ENCODE data around the gene RAD51B. TPM values are rescaled to one million over a fixed set of nuclear protein-coding genes. Genes with fewer than 3 reads are reported as not detected.
"Not testable (repeated sequence)": the region's sequence is repeated elsewhere in the genome, so short reads cannot be mapped to it uniquely, and the experiment has no call there.

The RAD51B gene
- total and polyA plus RNA-seq, 2 donors (not counting 1 experiment from before 2014, with no cell fraction given), result 4.6 to 16.3 TPM

DNA sequence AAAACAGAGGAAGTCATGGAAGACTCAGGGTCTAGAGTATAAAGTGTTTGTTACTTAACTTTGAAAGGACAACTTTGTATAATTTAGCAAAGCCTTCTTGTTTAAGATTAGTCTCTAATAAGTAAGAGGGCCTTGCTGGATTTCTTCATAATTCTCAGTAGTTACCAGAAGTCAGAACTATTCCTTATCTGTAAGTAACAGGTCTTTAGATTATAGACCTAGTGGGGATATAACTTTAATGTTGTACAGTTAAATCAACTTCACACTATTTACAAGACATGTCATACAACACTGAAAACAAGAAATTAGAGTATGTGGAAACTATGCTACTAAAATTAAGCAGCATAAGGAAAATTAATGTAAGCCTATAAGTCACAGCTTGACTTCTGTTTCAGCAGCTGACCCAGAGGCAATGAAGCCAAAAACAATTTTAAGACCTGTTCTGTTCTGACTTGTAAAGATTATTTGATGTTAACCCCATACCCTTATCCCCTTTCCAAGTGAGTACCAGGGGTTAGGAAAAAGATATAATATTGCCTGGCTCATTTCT lies 398.3 kb downstream of the RAD51B start:
- H3K27ac ChIP-seq (ENCODE audit: insufficient read depth, low read length), result no peak overlapping the region
- no peak for TF ChIP-seq EZH2 (IDR thresholded peaks at IDR 0.05; ENCODE audit: low read length, missing control alignments)
- TF ChIP-seq, protein P1, sequence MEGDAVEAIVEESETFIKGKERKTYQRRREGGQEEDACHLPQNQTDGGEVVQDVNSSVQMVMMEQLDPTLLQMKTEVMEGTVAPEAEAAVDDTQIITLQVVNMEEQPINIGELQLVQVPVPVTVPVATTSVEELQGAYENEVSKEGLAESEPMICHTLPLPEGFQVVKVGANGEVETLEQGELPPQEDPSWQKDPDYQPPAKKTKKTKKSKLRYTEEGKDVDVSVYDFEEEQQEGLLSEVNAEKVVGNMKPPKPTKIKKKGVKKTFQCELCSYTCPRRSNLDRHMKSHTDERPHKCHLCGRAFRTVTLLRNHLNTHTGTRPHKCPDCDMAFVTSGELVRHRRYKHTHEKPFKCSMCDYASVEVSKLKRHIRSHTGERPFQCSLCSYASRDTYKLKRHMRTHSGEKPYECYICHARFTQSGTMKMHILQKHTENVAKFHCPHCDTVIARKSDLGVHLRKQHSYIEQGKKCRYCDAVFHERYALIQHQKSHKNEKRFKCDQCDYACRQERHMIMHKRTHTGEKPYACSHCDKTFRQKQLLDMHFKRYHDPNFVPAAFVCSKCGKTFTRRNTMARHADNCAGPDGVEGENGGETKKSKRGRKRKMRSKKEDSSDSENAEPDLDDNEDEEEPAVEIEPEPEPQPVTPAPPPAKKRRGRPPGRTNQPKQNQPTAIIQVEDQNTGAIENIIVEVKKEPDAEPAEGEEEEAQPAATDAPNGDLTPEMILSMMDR (conservative IDR thresholded peaks at IDR 0.05 in 1 of 2, IDR thresholded peaks at IDR 0.05 in 1 of 2; ENCODE audit: low read depth in 1 of 2, low read length in 2 of 2), result no peak
- H2AFZ ChIP-seq (ENCODE audit: low read length), result no peak overlapping the region
- no peaks in the 10 kb centered on the region for H3K36me3 ChIP-seq (ENCODE audit: control insufficient read depth, insufficient read depth, low read length)
- H3K4me2 ChIP-seq (ENCODE audit: extremely low read depth, insufficient read depth, low read length), result no peak overlapping the region
- H3K9ac ChIP-seq (ENCODE audit: insufficient read depth, low read length), result no peak overlapping the region
- H3K4me3 ChIP-seq (replicated peaks in 1 of 4; ENCODE audit: control extremely low read depth in 1 of 4, insufficient read depth in 1 of 4, low read depth in 3 of 4, low read length in 4 of 4), result no peak overlapping the region
- no peaks in the 10 kb centered on the region for H3K4me1 ChIP-seq (ENCODE audit: control insufficient read depth, extremely low read depth, insufficient read depth, low read length)
- H3K9me3 ChIP-seq (ENCODE audit: control insufficient read depth, insufficient read depth, low read depth, low read length), result no peaks in the 10 kb centered on the region
- no peaks in the 10 kb centered on the region for H3K27me3 ChIP-seq (ENCODE audit: control insufficient read depth, insufficient read depth, low read length)
- H3K79me2 ChIP-seq (ENCODE audit: control insufficient read depth, insufficient read depth, low read length), result no peaks in the 10 kb centered on the region
- no peak for DNase-seq (ENCODE audit: low read depth in 2 of 2)
- no peaks in the 10 kb centered on the region for H4K20me1 ChIP-seq (ENCODE audit: control insufficient read depth, extremely low read depth, insufficient read depth, low read length)

DNA sequence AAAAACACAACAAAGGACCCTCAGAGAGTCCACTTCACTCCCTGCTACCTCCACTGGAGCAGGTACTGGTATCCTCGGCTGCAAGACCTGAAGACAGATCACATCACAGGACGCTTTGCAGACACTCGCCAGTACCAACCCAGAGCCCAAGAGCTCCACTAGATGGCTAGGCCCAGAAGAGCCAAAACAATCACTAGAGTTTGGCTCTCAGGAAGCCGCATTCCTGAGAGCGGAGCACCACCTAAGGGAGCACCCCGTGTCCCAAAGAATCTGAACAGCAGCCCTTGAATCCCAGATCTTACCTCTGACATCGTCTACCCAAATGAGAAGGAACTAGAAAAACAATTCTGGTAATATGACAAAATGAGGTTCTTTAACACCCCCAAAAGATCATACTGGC lies 399.8 kb downstream of the RAD51B start:
- Histone ChIP-seq H3K4me2 (ENCODE audit: extremely low read depth, insufficient read depth, low read length) (no peak overlapping the region), H3K4me3 (replicated peaks in 1 of 4; ENCODE audit: control extremely low read depth in 1 of 4, insufficient read depth in 1 of 4, low read depth in 3 of 4, low read length in 4 of 4) (no peak overlapping the region), H3K9me3 (ENCODE audit: control insufficient read depth, insufficient read depth, low read depth, low read length) (no peaks in the 10 kb centered on the region), H3K36me3 (ENCODE audit: control insufficient read depth, insufficient read depth, low read length) (no peaks in the 10 kb centered on the region), H3K4me1 (ENCODE audit: control insufficient read depth, extremely low read depth, insufficient read depth, low read length) (no peaks in the 10 kb centered on the region), H3K27ac (ENCODE audit: insufficient read depth, low read length) (no peak overlapping the region), H2AFZ (ENCODE audit: low read length) (no peak overlapping the region), H3K27me3 (ENCODE audit: control insufficient read depth, insufficient read depth, low read length) (no peaks in the 10 kb centered on the region), H4K20me1 (ENCODE audit: control insufficient read depth, extremely low read depth, insufficient read depth, low read length) (no peaks in the 10 kb centered on the region), H3K79me2 (ENCODE audit: control insufficient read depth, insufficient read depth, low read length) (no peaks in the 10 kb centered on the region), H3K9ac (ENCODE audit: insufficient read depth, low read length) (no peak overlapping the region)
- TF ChIP-seq, protein P1 (conservative IDR thresholded peaks at IDR 0.05 in 1 of 2, IDR thresholded peaks at IDR 0.05 in 1 of 2; ENCODE audit: low read depth in 1 of 2, low read length in 2 of 2), result no peak
- no peak for DNase-seq (ENCODE audit: low read depth in 2 of 2)

DNA sequence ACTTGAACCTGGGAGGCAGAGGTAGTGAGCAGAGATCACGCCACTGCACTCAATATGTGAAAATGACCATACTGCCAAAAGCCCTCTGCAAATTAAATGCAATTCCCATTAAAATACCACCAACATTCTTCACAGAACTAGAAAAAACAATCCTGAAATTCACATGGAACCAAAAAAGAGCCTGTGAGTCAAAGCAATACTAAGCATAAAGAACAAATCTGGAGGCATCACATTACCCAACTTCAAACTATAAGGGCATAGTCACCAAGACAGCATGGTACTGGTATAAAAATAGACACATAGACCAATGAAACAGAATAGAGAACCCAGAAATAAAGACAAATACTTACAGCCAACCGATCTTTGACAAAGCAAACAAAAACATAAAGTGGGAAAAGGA lies 401.5 kb downstream of the RAD51B start:
- H3K27ac ChIP-seq (ENCODE audit: insufficient read depth, low read length); H2AFZ ChIP-seq (ENCODE audit: low read length); H4K20me1 ChIP-seq (ENCODE audit: control insufficient read depth, extremely low read depth, insufficient read depth, low read length); H3K4me3 ChIP-seq (replicated peaks in 1 of 4; ENCODE audit: control extremely low read depth in 1 of 4, insufficient read depth in 1 of 4, low read depth in 3 of 4, low read length in 4 of 4); H3K79me2 ChIP-seq (ENCODE audit: control insufficient read depth, insufficient read depth, low read length); H3K4me2 ChIP-seq (ENCODE audit: extremely low read depth, insufficient read depth, low read length); H3K9me3 ChIP-seq (ENCODE audit: control insufficient read depth, insufficient read depth, low read depth, low read length); DNase-seq (ENCODE audit: low read depth in 2 of 2); H3K36me3 ChIP-seq (ENCODE audit: control insufficient read depth, insufficient read depth, low read length); H3K27me3 ChIP-seq (ENCODE audit: control insufficient read depth, insufficient read depth, low read length); H3K9ac ChIP-seq (ENCODE audit: insufficient read depth, low read length); H3K4me1 ChIP-seq (ENCODE audit: control insufficient read depth, extremely low read depth, insufficient read depth, low read length): not testable (repeated sequence)
